H1 (cell line): ENCODE results near the gene HK1. TPM values are rescaled to one million over a fixed set of nuclear protein-coding genes. Genes with fewer than 3 reads are reported as not detected.

Experiments
- BACH1 ChIP-seq: IDR thresholded peaks from 2 replicates; pipeline ENCODE4 v1.6.1; 2012; ENCODE audit warnings: low read length, improper control_type of control experiment
- BRCA1 ChIP-seq: IDR thresholded peaks from 2 replicates; pipeline ENCODE4 v1.6.1; 2012; ENCODE audit warnings: low read depth, low read length, improper control_type of control experiment
- HDAC6 ChIP-seq: IDR thresholded peaks from one replicate; pipeline ENCODE4 v1.7.1; 2012; ENCODE audit warnings: low read depth, mild to moderate bottlenecking, inconsistent platforms, low read length, moderate library complexity
- NRF1 ChIP-seq: IDR thresholded peaks from 2 replicates; pipeline ENCODE4 v1.6.1; 2011; ENCODE audit warnings: mild to moderate bottlenecking, low read depth, low read length, improper control_type of control experiment
- RAD21 ChIP-seq, 2 experiments: IDR thresholded peaks in 1 of 2; conservative IDR thresholded peaks in 1 of 2; 2 replicates each; pipeline ENCODE4 v1.6.1; 2011; ENCODE audit warnings: low read depth in 2 of 2, low read length in 2 of 2, improper control_type of control experiment in 1 of 2, inconsistent platforms in 1 of 2, mild to moderate bottlenecking in 1 of 2, moderate library complexity in 1 of 2
- RBBP5 ChIP-seq: IDR thresholded peaks from 2 replicates; pipeline ENCODE4 v1.7.1; 2012; ENCODE audit warnings: low read depth, mild to moderate bottlenecking, inconsistent platforms, low read length, moderate library complexity, borderline replicate concordance
- YY1 ChIP-seq: IDR thresholded peaks from 2 replicates; pipeline ENCODE4 v1.6.1; 2011; ENCODE audit warnings: low read depth, mild to moderate bottlenecking, low read length
- polyA plus RNA-seq, 7 experiments: library from polyadenylated mRNA; depleted of rRNA in 3 of 7; stranded (reverse) in 5 of 7; unstranded in 2 of 7; fragments of >200 nt in 5 of 7; fragments of 200-250 nt in 2 of 7; gene quantifications; 1 replicate in 5 of 7; 2 replicates in 1 of 7; 4 replicates in 1 of 7; pipeline versions ENCODE4 v1.2.1 to v1.2.3, GENCODE V29; 2011 to 2013; ENCODE audit warnings: missing spikeins in 2 of 7, mixed read lengths in 2 of 7
- total RNA-seq: library from RNA; stranded (reverse); fragmentation: NEBNext Ultra II Directional; extraction: Animal tissue kit (Norgen Biotek cat#: 25700); gene quantifications from 2 replicates; pipeline ENCODE4 v1.2.1, GENCODE V29; 2021

Gene HK1
- total and polyA plus RNA-seq, 2 of the 8 experiments (the other 6 are each of a cell fraction or from before 2014, with no cell fraction given) = 55.8 to 247 TPM

DNA sequence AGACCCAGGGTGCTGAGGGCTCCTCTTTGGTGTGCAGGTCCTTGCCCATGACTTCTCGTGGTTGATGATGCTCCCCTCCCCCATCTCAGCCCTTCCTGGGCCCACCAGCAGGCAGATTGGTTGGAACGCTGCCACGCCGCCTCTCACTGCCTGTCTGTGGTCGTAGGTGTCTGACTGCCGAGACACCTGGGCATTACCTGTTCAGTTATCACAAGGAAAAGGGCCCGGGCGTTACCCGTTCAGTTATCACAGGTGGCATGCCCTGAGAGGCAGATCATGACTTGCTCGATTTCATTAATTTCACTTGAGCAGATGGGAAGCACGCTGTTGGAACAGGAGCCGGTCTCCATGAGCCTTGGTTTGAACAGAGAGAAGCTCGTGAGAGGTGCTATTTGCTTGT lies 95.9 kb downstream of the HK1 start (continued):
- TF ChIP-seq RAD21 (IDR thresholded peaks at IDR 0.05 in 1 of 2, conservative IDR thresholded peaks at IDR 0.05 in 1 of 2; ENCODE audit: low read depth in 2 of 2, low read length in 2 of 2) (no peak), BACH1 (no peak), HDAC6 (no peak), NRF1 (no peak), YY1 (no peak), RBBP5 (no peak), BRCA1 (no peak)
